ENCODE measurements around the gene GIPR.

GIPR gene

DNA sequence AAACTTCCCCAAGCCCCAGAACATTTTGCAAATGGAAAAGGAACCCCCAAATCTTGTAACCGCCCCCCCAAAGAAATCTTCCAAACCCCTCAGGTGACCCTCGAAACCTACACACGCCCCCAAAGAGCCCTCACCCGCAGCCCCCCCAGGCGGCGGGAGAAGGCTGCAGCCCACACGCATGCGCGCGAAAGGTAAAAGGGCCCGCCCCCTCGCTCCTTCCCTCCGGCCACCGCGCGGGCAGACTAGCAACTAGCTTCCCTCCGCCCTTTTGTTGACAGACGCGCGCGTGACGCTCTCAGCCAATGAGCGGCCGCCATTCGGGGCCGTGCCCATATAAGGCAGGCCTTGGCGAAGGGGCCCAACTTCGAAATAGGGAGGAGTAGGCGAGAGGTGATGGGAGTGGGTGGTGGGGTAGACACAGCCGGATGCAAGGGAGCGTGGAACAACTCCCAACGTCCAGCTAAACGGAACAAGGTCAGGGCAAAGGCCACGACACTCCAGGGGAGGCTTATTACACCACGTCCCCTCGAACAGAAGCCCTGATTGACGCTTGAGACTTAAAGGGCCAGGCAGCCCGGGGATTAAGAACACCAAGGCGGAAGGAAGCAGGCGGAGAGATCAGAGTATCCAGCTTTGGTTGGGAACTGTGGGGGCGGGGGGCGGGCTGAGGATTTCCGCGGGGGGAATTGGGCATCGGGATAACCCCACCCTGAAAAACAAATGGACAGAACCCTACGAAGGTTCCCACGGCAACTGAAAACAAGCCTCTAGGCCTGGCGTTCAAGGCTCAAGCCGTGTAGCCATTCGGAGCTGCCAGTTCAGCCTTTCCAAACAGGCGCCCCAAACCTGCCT, 49.3 kb downstream of the GIPR start:
- Histone ChIP-seq H3K36me3 (ENCODE audit: control insufficient read depth in 2 of 2, insufficient read depth in 1 of 2, low read length in 2 of 2) (peaks cover 22 to 32% of the 10 kb centered on the region in 2 experiments; a peak in 2 of 3 replicates), H3K4me1 (ENCODE audit: control insufficient read depth, insufficient read depth, low read length) (peaks cover 19% of the 10 kb centered on the region), H3K27ac (ENCODE audit: extremely low read depth, low read depth, low read length) (peak overlapping the region; percentile 92), H3K9me3 (ENCODE audit: control insufficient read depth, insufficient read depth, low read depth, low read length) (no peaks in the 10 kb centered on the region), H3K4me3 (ENCODE audit: low read depth, low read length) (peak overlapping the region; percentile 72)
- ChIA-PET CTCF (interaction anchor here (0.5 to 7.7 kb wide), 11 partner anchors 10 to 683 kb away, joined by 3 to 64 read pairs (median 5); partner anchors contain the start of genes QPCTL, SIX5 and SNRPD2), POLR2A (interaction anchor here (0.6 to 6.5 kb wide), 28 partner anchors 9 to 1796 kb away, joined by 3 to 133 read pairs (median 4); partner anchors contain the start of genes FBXO46, GIPR, QPCTL and SIX5)
- TF ChIP-seq ZNF175 (tag by site-specific recombination; IDR thresholded peaks at IDR 0.05) = no peak
- TF ChIP-seq ZNF707 (tag by site-specific recombination; IDR thresholded peaks at IDR 0.05) = no peak
- no peak for TF ChIP-seq ZNF544 (tag by site-specific recombination; IDR thresholded peaks at IDR 0.05)
- TF ChIP-seq MEIS1 (CRISPR knock-in tag; IDR thresholded peaks at IDR 0.05; ENCODE audit: borderline replicate concordance) = no peak
- no peak for TF ChIP-seq ZNF830 (tag by site-specific recombination; IDR thresholded peaks at IDR 0.05; ENCODE audit: low read depth)
- 0 out of 2 replicates have a peak, but pooled peaks have one; percentile 20 for TF ChIP-seq ZEB2 (tag by site-specific recombination; IDR thresholded peaks at IDR 0.05)
- TF ChIP-seq, protein P1, sequence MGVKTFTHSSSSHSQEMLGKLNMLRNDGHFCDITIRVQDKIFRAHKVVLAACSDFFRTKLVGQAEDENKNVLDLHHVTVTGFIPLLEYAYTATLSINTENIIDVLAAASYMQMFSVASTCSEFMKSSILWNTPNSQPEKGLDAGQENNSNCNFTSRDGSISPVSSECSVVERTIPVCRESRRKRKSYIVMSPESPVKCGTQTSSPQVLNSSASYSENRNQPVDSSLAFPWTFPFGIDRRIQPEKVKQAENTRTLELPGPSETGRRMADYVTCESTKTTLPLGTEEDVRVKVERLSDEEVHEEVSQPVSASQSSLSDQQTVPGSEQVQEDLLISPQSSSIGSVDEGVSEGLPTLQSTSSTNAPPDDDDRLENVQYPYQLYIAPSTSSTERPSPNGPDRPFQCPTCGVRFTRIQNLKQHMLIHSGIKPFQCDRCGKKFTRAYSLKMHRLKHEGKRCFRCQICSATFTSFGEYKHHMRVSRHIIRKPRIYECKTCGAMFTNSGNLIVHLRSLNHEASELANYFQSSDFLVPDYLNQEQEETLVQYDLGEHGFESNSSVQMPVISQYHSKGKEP (tag by site-specific recombination; IDR thresholded peaks at IDR 0.05) = no peak
- TF ChIP-seq ZNF239 (tag by site-specific recombination; IDR thresholded peaks at IDR 0.05) = no peak
- no peak for TF ChIP-seq ZNF677 (tag by site-specific recombination; IDR thresholded peaks at IDR 0.05)
- no peak for TF ChIP-seq ZNF174 (tag by site-specific recombination; IDR thresholded peaks at IDR 0.05)
- no peak for TF ChIP-seq ZNF558 (tag by site-specific recombination; IDR thresholded peaks at IDR 0.05)
- TF ChIP-seq, protein P2, sequence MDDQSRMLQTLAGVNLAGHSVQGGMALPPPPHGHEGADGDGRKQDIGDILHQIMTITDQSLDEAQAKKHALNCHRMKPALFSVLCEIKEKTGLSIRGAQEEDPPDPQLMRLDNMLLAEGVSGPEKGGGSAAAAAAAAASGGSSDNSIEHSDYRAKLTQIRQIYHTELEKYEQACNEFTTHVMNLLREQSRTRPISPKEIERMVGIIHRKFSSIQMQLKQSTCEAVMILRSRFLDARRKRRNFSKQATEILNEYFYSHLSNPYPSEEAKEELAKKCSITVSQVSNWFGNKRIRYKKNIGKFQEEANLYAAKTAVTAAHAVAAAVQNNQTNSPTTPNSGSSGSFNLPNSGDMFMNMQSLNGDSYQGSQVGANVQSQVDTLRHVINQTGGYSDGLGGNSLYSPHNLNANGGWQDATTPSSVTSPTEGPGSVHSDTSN (CRISPR knock-in tag; IDR thresholded peaks at IDR 0.05) = no peak
- TF ChIP-seq ZBTB48 (tag by site-specific recombination; IDR thresholded peaks at IDR 0.05) = peak; percentile 100
- TF ChIP-seq ZNF423 (tag by site-specific recombination; IDR thresholded peaks at IDR 0.05) = no peak
- TF ChIP-seq ZNF23 (tag by site-specific recombination; IDR thresholded peaks at IDR 0.05; ENCODE audit: borderline replicate concordance) = no peak
- peak; percentile 99 for TF ChIP-seq ZFHX2 (tag by site-specific recombination; conservative IDR thresholded peaks at IDR 0.05)
- no peak for TF ChIP-seq ZNF645 (tag by site-specific recombination; IDR thresholded peaks at IDR 0.05)
- TF ChIP-seq WT1 (tag by site-specific recombination; IDR thresholded peaks at IDR 0.05) = peak; percentile 82
- TF ChIP-seq, protein P3, sequence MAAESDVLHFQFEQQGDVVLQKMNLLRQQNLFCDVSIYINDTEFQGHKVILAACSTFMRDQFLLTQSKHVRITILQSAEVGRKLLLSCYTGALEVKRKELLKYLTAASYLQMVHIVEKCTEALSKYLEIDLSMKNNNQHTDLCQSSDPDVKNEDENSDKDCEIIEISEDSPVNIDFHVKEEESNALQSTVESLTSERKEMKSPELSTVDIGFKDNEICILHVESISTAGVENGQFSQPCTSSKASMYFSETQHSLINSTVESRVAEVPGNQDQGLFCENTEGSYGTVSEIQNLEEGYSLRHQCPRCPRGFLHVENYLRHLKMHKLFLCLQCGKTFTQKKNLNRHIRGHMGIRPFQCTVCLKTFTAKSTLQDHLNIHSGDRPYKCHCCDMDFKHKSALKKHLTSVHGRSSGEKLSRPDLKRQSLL (tag by site-specific recombination; IDR thresholded peaks at IDR 0.05) = 0 out of 2 replicates have a peak, but pooled peaks have one; percentile 7
- TF ChIP-seq ZBTB20 (tag by site-specific recombination; IDR thresholded peaks at IDR 0.05) = peak; percentile 23; the same call in 1 of the 2 replicates
- peak; percentile 79; the same call in 1 of the 2 replicates for TF ChIP-seq TCF7L2 (IDR thresholded peaks at IDR 0.05; ENCODE audit: borderline replicate concordance, low read depth, low read length)
- no peak for TF ChIP-seq INSM2 (tag by site-specific recombination; IDR thresholded peaks at IDR 0.05)
- no peak for TF ChIP-seq ZNF518A (tag by site-specific recombination; conservative IDR thresholded peaks at IDR 0.05; ENCODE audit: low read depth)
